ENCODE results near the gene WDFY4.

- TF ChIP-seq TAF1 (conservative IDR thresholded peaks at IDR 0.05) (no peak), CTCF (IDR thresholded peaks at IDR 0.05; ENCODE audit: low read depth, low read length, missing input control) (no peak), HNF4A (conservative IDR thresholded peaks at IDR 0.05) (no peak), GABPA (IDR thresholded peaks at IDR 0.05 in 1 of 2, conservative IDR thresholded peaks at IDR 0.05 in 1 of 2) (no peak), RXRA (IDR thresholded peaks at IDR 0.05) (no peak), RAD21 (IDR thresholded peaks at IDR 0.05) (no peak), FOXA1 (IDR thresholded peaks at IDR 0.05) (no peak), REST (IDR thresholded peaks at IDR 0.05) (no peak)
Observed at GRCh38 chr10:48682265-48682664, 2.4 kb upstream of the WDFY4 start.

All from liver (tissue), 3 donors.